ENCODE data around the gene PRIMA1.

DNA sequence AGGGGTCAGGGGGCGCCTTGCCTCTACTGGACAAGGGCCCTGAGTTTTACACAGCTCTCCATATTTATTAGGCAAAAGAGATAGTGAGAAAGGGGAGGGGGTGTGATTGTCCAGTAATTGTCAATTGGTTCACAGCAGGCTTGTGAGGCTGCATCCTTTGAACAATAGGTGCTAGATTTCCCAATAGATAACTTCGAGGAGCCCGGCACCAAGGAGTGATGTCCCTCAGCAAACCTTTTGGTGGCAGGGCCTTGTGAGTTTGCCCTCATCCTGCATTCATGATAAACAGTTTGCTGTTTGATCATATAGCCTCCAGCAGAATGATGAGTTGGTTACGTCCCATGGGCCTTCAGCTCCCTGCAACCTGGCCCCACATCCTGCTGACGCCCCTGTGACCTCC, 2.7 kb upstream of the PRIMA1 start:
- TF ChIP-seq GATA2 (IDR thresholded peaks at IDR 0.05; ENCODE audit: low read depth, low read length) (no peak; the same call in 1 of the 2 replicates), GATA3 (IDR thresholded peaks at IDR 0.05; ENCODE audit: low read depth, low read length) (no peak)
